HL-60 (cell line): ENCODE data around the gene KRTAP5-8.
"Not testable (repeated sequence)": the region's sequence is repeated elsewhere in the genome, so short reads cannot be mapped to it uniquely, and the experiment has no call there.

ENCODE experiments used
- DNase-seq, 2 experiments: peaks; one replicate each; pipeline ENCODE4 v3.0.0-alpha.2; 2010 to 2020; ENCODE audit warnings: low read depth in 1 of 2, low spot score in 1 of 2
- H3K27ac ChIP-seq: fragments of 250-450 bp; sonication (Bioruptor Pico); replicated peaks from 2 replicates; pipeline ENCODE4 v1.5.1; 2020; ENCODE audit warnings: mild to moderate bottlenecking, moderate library complexity
- H3K27me3 ChIP-seq: fragments of 250-450 bp; sonication (Bioruptor Pico); 2 replicates; pipeline ENCODE4 v1.5.1; 2021; ENCODE audit warnings: mild to moderate bottlenecking, moderate library complexity; ENCODE audit not compliant: insufficient read depth, poor library complexity, severe bottlenecking
- H3K4me3 ChIP-seq: replicated peaks from 2 replicates; pipeline ENCODE4 v1.5.1; 2011; ENCODE audit warnings: mild to moderate bottlenecking, control low read depth, low read length; ENCODE audit not compliant: insufficient read depth
- CTCF ChIP-seq: IDR thresholded peaks from one replicate; pipeline ENCODE4 v1.5.1; 2011; ENCODE audit warnings: low read length, control low read depth, inconsistent platforms; ENCODE audit not compliant: insufficient read depth
- GABPA ChIP-seq: IDR thresholded peaks from 2 replicates; pipeline ENCODE4 v1.6.1; 2012; ENCODE audit warnings: low read depth
- POLR2AphosphoS5 ChIP-seq: IDR thresholded peaks from 2 replicates; pipeline ENCODE4 v1.6.1; 2012; ENCODE audit warnings: low read depth
- REST ChIP-seq: IDR thresholded peaks from 2 replicates; pipeline ENCODE4 v1.6.1; 2012; ENCODE audit warnings: low read depth; ENCODE audit not compliant: insufficient replicate concordance
- SPI1 ChIP-seq: IDR thresholded peaks from 2 replicates; pipeline ENCODE4 v1.6.1; 2012; ENCODE audit warnings: low read depth, mild to moderate bottlenecking, borderline replicate concordance

Gene KRTAP5-8

GRCh38 chr11:71534711-71535608 is 2.9 kb upstream of the KRTAP5-8 start:
- peak in 1 of 2 experiments; percentile 33 for DNase-seq
- not testable (repeated sequence) for H3K4me3 ChIP-seq, H3K27ac ChIP-seq, H3K27me3 ChIP-seq
- peak; percentile 88 for TF ChIP-seq SPI1

GRCh38 chr11:71535825-71536224 is 2.0 kb upstream of the KRTAP5-8 start:
- Histone ChIP-seq H3K4me3 (no peak overlapping the region), H3K27ac (no peak overlapping the region), H3K27me3 (no peaks in the 10 kb centered on the region)
- no peak for TF ChIP-seq REST
- TF ChIP-seq GABPA: no peak
- TF ChIP-seq CTCF: no peak
- no peak for TF ChIP-seq SPI1
- TF ChIP-seq POLR2AphosphoS5: no peak
- DNase-seq: no peak

GRCh38 chr11:71537537-71537936 is 288 bp upstream of the KRTAP5-8 start:
- no peak for DNase-seq
- Histone ChIP-seq H3K4me3 (no peak overlapping the region), H3K27ac (no peak overlapping the region), H3K27me3 (no peaks in the 10 kb centered on the region)
- TF ChIP-seq GABPA (no peak), CTCF (no peak), POLR2AphosphoS5 (no peak), SPI1 (no peak), REST (no peak)

- no peak for TF ChIP-seq SPI1
- no peak for TF ChIP-seq GABPA
- no peak for TF ChIP-seq REST
- no peak for TF ChIP-seq POLR2AphosphoS5
- TF ChIP-seq CTCF: no peak
- H3K27me3 ChIP-seq: no peaks in the 10 kb centered on the region
- no peak overlapping the region for H3K4me3 ChIP-seq
- H3K27ac ChIP-seq: no peak overlapping the region
- no peak for DNase-seq
These were observed 803 bp downstream of the KRTAP5-8 start for GRCh38 chr11:71538666-71538990.
